ENCODE results near the gene SOCS2. TPM values are rescaled to one million over a fixed set of nuclear protein-coding genes. Genes with fewer than 3 reads are reported as not detected.
"Not testable (repeated sequence)": the region's sequence is repeated elsewhere in the genome, so short reads cannot be mapped to it uniquely, and the experiment has no call there.

The SOCS2 gene
- total RNA-seq, 1 experiment from 2014 or later: 20.2 TPM

- no peak for DNase-seq (ENCODE audit: low read depth)
Observed at GRCh38 chr12:93593843-93594242, 21.4 kb downstream of the SOCS2 start.

DNA sequence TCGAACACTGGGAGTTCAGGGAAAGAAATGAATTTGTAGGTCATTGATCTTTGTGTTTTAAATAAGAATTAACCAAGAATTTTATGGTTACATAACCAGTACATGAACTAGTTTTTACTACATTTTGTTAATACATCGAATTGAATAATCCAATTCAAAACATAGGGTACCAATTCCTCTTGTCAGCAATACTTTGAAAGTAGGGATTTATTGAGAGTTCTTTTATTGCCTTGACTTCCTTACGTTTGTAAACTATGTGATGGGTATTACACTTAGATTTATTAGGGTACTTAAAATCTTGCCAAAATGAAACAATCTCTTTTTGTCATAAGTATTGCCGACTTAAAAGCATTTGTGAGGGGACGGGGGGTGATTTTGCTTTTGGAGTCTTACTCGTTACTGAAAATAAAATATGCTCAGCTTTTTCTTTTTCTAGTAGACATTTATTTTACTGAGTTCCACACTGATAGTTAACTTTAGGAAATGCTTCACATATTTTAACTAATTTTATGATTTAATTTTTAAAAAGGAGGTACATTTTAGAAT is 22.4 kb downstream of the SOCS2 start:
- DNase-seq (ENCODE audit: low read depth): no peak

DNA sequence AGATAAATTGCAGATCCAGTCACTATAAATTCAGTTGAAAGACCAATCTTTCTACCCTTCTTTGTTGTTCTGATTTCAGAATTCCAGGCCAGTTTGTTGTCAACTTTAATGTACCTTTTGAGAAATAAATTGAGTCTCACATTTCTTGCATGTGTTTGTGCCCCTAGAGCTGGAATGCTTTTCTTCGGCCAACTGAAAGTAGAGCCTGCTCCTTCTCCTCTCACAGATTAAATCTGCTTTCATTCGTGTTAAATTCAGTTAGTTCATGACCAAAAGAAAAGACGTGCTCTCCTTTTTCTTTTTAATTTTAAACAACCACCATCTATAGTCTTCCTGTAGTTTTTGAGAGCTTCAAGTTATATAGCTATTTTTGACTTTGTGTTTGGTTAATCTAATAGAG is 22.9 kb downstream of the SOCS2 start:
- no peak for DNase-seq (ENCODE audit: low read depth)

- no peak for DNase-seq (ENCODE audit: low read depth)
Observed at GRCh38 chr12:93597608-93598007, 25.1 kb downstream of the SOCS2 start.

- DNase-seq (ENCODE audit: low read depth): no peak
Observed at GRCh38 chr12:93599192-93599591, 26.7 kb downstream of the SOCS2 start.

DNA sequence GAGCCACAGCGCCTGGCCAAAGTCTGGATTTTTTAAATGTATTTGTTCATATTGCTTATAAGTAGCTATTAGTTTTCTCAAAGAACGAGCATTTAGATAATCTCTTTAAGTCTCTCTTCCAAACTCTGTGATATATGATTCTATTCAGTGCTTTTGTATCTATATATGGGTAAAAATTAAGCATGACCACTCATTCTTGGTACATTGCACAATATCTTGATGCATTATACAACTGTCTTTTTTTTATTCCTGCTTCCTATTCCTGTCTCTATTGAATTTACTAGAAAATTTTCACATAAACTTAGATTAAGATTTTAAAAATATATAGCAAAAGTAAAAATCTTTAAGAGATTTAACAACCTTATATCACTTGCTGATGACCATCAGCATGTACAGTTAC is 29.1 kb downstream of the SOCS2 start:
- no peak for DNase-seq (ENCODE audit: low read depth)

- no peak for DNase-seq (ENCODE audit: low read depth)
Observed at GRCh38 chr12:93602897-93603668, 30.6 kb downstream of the SOCS2 start.

GRCh38 chr12:93603762-93604161 is 31.3 kb downstream of the SOCS2 start:
- no peak for DNase-seq (ENCODE audit: low read depth)

GRCh38 chr12:93608313-93608712 is 35.8 kb downstream of the SOCS2 start:
- no peak for DNase-seq (ENCODE audit: low read depth)

DNA sequence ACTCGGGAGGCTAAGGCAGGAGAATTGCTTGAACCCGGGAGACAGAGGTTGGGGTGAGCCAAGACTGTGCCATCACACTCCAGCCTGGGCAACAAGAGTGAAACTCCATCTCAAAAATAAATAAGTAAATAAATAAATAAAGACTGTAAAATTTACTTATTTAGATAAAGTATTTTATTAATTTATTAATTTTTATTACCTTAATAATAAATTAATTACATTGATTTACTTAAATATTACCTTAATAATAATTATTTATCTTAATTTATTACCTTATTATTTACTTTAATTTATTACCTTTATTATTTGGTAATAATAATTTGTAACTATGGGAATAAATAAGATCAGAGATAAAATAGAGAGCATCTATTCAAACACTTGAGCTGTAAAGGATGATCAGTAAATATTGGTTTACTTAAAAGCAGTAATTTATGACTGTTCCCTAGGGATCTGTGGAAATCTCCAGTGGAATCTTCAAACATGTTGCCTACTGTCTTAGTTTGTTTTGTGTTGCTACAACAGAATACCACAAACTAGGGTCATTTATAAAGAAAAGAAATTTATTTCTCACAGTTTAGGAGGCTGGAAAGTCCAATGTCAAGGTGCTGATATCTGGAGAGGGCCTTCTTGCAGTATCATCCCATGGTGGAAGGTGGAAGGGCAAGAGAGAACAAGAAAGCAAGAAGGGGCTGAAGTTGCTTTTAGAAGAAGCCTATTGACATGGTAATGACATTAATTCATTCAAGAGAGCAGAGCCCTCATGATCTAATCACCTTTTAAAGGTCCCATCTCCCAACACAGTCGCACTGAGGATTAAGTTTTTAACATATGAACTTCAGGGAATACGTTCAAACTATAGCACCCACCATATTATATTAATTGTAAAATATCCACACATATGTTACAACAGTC is 37.1 kb downstream of the SOCS2 start:
- no peak for DNase-seq (ENCODE audit: low read depth)

GRCh38 chr12:93612776-93613175 is 40.3 kb downstream of the SOCS2 start:
- no peak for DNase-seq (ENCODE audit: low read depth)

DNA sequence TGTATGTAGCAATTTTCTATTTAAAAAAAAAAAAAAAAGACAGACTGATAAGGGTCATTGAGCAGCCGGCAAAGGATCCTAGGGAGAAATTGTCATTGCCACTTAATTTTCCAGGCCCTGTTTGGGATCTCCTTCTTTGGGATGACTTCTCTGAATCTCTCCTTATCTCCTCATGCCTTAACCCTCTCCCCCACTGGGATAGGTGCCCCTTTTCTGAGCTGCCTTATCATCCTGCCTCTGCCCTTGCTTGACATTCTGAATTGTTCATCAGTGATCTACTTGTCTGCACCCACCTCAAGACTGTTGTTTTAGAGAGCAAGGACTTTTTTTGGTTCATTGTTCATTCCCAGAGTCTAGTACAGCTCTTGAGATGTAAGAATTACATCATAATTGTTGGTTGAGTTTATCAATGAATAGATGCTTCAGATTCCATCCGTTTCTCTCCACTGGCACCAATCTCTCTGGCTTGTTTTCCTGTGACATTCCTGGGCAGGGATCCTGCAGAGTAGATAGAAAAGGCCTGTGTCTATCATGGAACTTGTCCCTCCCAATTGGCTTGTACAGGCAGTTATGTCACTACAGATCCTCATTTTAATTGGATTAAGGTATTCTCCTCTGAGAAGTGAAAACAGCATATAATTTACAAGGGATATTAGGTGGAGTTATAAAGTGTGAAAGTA is 42.6 kb downstream of the SOCS2 start:
- DNase-seq (ENCODE audit: low read depth): no peak

- DNase-seq (ENCODE audit: low read depth): peak; percentile 8
Observed at GRCh38 chr12:93616584-93617101, 44.2 kb downstream of the SOCS2 start.

DNA sequence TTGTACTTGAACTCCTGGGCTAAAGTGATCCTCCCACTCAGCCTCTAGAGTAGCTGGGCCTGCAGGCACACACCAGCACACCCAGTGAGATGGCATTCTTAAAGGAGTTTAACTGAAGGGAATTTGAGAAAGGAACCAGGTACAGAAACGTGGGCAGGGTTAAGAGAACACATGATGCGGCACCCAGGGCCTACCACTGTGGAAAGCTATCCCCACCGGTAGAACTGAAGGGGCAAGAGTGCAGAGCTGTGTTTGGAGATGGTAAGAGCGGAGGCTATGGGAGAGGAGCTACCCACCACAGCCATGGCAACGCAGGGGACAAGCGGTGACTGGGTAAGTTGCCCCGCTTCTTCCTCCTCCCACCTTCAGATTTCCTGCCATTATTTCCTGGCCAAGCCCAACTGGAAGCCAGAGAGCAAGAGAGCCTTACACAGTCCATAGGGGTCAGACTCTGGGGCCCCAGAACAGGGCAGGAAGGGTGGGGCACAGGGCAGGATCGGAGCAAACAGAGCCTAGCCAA is 46.5 kb downstream of the SOCS2 start:
- no peak for DNase-seq (ENCODE audit: low read depth)

DNA sequence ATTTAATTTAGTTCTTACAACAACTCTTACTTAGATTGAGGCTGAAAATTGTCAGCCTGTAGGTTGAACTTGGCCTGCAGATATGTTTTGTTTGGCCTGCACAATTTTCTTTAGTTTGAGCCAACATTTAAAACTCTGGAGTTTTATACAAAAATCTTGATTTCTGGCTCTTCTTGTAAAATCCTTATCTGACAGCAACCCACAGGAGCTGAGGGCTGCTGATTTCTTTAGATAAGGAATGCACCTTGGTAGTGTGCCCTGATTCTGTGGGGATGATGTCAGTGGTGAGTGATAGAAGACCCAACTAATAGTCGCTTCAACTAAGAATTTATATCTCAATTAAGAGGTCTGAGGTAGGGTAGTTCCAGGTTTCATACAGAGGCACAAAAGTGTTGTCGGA is 49.5 kb downstream of the SOCS2 start:
- peak; percentile 16 for DNase-seq (ENCODE audit: low read depth)

- peak; percentile 43 for DNase-seq (ENCODE audit: low read depth)
Observed at GRCh38 chr12:93622485-93622884, 50.0 kb downstream of the SOCS2 start.

GRCh38 chr12:93624595-93625294 is 52.3 kb downstream of the SOCS2 start:
- DNase-seq (ENCODE audit: low read depth): peak; percentile 85

DNA sequence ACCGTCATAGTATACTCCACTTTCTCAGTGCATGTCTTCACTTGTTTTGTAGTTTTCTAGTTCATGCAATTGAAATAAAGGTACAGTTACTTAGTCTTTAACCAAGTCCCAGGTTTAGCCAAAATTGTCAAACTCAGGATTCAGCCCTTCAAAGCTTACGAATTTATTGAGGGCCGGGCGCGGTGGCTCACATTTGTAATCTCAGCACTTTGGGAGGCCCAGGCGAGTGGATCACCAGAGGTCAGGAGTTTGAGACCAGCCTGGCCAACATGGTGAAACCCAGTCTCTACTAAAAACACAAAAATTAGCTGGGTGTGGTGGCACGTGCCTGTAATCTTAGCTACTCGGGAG is 52.8 kb downstream of the SOCS2 start:
- not testable (repeated sequence) for DNase-seq (ENCODE audit: low read depth)

DNA sequence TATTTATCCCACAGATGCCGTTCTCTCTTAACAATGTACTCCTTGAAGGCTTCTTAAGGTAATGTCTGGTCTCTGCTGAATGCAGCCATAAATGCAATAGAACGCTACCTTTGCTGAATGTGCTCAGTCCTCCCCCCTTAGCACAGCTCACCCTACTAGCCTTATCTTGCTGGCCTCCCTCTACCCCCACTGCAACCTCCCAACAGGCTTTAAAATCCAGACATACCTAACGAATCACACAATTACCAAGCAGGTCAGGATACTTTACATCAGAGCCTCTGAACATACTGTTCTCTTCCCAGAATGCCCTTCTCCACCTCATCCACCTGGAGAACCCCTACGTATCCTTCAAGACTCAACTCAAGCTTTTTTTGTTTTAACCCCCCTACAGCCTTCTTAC is 53.7 kb downstream of the SOCS2 start:
- DNase-seq (ENCODE audit: low read depth): no peak
